ENCODE results near the gene LMNTD2.
"Not testable (repeated sequence)": the region's sequence is repeated elsewhere in the genome, so short reads cannot be mapped to it uniquely, and the experiment has no call there.

The LMNTD2 gene

DNA sequence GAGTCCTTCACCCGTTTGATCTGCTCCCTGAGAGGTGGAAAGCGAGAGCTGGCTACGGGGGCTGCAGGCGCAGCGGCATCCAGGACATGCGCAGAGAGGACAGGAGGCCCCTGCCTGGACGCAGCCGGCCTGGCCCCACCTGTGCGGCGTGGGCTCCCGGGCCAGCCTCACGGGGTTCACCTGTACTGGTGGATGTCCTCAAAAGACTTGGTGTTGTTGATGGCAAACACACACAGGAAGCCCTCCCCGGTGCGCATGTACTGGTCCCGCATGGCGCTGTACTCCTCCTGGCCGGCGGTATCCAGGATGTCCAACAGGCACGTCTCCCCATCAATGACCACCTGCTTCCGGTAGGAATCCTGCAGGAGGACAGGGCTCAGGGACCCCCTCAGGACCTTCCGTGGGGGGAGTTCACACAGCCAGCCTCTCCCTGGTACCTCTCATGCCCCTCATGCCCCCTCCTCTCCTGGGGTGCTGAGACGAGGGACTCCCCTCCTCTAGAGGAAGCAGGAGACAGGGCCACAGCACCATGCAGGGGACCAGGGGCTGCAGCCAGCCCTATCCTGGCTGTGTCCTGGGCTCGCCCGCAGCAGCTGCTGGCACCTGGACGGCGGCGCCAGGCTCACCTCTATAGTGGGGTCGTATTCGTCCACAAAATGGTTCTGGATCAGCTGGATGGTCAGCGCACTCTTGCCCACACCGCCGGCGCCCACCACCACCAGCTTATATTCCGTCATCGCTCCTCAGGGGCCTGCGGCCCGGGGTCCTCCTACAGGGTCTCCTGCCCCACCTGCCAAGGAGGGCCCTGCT is 26.7 kb downstream of the LMNTD2 start:
- DNase-seq (ENCODE audit: low read depth, low spot score): no peak

DNA sequence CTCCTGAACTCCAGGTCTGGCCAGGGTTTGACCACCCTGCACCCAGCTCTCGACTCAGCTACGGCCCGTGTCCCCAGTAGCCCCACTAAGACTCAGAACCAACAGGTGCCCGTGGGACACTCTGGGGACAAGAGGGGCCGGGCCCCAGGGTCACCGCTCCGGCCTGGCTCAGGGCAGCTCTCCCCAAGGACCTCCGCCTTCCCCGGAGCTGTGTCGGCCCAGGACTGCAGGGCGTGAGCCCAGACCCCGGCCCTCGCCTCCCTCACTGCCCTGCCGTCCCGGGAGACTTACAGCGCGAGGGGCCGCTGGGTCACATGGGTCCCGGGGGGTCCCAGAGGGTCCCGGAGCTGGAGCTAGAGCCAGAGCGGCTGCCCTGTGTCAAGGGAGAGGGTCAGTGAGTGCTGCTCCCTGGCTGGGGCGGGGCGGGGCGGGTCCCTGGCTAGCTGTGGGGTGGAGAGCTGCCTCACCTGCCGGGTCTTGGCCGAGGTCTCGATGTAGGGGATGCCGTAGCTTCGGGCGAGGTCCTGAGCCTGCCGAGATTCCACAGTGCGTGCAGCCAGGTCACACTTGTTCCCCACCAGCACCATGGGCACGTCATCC is 27.5 kb downstream of the LMNTD2 start:
- no peak for DNase-seq (ENCODE audit: low read depth, low spot score)

DNA sequence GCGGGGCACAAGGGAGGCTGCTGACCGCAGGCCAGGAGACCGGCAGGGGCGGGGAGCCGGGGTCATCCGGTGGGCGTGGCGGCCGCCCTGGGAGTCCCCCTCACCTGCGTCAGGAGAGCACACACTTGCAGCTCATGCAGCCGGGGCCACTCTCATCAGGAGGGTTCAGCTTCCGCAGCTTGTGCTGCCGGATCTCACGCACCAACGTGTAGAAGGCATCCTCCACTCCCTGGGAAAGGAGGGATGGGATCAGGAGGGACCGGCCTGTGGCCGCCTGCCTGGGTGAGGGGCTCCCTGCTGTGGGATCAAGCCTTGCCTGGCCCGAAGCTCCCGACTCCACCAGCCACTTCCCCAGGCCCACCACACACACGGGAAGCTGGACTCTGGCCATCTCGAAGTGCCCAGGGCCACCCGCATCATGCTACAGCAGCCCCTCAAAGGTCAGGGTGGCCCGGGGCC is 28.0 kb downstream of the LMNTD2 start:
- no peak for DNase-seq (ENCODE audit: low read depth, low spot score)

DNA sequence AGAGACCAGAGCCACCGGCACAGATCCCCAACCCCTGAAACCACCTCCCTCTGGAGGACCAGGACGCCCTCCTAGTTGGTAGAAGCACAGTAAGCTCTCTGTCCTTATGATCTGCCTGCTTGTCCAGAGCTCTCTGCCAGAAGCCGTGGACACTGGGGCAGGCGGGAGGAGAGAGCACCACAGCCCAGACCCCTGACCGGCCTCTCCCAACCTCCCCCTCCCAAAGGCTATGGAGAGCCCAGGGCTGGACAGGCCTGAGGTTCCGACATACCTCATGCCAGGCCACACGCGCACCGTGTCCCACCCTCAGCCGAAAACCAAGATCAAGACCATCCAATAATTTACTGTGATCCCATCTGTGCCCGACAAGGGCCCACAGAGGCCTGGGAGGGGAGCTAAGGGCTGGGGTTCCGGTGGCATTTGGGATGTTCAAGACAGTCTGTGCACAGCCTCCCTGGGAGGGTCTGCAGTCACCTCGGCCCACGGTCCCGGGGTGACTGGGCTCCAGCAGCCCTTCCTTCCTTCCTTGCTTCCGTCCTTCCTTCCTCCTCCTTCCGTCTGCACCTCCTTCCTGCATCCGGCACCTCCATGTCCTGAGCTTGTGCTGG is 28.5 kb downstream of the LMNTD2 start:
- no peak for DNase-seq (ENCODE audit: low read depth, low spot score)

DNA sequence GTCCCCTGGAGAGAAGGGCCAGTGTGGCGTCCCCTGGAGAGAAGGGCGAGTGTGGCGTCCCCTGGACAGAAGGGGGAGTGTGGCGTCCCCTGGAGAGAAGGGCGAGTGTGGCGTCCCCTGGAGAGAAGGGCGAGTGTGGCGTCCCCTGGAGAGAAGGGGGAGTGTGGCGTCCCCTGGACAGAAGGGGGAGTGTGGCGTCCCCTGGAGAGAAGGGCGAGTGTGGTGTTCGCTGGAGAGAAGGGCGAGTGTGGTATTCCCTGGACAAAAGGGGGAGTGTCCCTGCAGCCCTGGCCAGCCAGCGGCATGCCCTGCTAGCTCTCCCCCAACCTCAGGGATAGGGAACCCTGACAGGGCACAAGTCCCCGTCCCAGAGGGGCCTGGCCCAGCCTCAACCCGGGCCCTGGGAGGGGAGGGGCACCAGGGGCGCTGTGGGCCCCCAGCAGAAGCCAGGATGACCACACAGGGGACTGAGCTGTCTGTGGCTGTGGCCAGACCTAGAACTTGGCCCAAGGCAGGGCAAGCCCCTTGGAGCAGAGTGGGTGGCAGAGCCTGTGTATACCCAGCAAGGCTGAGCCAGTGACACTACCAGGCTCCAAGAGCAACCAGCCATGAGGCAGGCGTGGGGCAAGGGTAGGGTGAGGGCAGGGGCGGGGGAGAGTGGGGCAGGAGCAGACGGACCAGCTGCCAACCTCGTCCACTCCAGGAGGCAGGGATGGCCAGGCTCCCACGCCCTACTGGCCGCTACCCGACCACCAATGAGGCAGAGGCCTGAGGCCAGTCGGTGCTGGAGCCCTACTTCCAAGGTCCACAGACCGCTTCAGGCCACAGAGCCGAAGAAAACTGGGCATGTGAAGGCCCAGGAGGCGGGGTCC is 29.3 kb downstream of the LMNTD2 start:
- no peak for DNase-seq (ENCODE audit: low read depth, low spot score)

DNA sequence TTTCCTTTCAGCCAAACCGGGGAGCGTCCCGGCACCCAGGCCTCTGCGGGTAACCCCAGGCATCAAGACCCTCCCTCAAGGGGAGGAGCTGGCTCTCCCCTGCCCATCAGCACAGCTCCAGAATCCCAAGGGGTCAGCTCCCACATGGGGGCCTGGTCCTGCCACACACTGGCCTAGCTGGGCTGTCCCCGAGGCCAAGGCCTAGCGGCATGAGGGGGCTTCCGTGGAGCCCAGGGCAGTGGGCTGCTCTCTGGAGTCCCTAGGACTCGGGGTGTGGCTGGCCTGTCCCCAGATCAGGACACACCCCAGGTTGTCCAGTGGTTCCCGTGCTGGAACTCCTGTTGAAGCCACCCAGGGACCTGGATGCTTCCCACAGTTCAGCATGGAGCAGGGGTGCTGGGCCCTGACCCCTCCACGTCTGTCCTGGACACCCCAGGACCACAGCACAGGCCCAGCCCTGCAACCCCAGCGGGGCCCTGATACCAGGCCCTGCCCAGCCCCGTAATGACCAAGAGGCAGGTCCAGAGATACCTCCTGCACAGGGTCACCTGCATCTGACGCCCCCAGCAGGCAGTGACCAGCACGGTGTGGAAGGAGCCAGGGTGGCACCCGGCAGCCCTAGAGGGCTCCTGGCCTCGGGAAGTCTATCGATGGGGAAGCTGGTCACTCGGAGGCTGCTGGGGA is 30.7 kb downstream of the LMNTD2 start:
- no peak for DNase-seq (ENCODE audit: low read depth, low spot score)

DNA sequence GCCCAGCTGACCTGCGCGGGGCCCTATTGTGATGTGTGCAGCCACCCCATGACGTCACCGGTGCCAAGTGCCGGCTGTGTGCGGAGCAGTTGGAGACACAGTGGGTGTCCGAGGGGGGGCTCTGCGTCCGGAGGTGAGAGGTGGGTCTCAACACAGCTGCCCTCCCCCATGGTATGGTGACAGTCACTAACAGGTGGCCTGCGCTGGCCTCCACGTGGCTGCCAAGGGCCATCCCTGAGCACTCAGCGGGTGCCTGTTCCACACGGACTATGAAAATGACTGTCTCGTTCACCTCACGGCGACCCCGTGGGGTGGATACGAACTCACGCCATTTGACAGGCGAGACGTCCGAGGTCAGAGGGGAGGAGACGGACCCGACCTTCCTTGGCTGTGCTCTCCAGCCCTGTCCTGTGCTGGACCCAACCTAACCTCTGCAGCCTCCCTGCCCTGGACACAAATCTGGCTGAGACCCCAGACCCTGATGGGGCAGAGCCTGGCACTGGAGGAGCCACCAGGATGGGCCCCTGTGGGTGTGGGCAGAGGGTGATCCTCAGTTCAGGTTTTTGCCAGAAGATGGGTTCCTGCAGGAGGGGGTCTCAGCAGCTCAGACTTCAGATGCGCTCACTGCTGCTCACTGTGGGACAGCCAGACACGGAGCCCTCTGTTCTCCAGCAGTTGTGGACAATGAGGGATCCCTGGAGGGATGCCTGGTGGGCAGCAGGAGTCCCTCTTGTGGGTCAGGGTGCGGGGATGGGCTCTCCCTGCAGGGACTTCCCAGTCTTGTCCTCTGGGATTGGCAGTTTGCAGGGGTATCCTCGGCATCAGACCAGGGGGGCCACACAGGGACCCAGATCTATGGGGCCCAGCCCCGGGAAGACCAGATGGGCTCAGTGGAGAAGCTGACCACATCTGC is 31.5 kb downstream of the LMNTD2 start:
- DNase-seq (ENCODE audit: low read depth, low spot score): no peak

DNA sequence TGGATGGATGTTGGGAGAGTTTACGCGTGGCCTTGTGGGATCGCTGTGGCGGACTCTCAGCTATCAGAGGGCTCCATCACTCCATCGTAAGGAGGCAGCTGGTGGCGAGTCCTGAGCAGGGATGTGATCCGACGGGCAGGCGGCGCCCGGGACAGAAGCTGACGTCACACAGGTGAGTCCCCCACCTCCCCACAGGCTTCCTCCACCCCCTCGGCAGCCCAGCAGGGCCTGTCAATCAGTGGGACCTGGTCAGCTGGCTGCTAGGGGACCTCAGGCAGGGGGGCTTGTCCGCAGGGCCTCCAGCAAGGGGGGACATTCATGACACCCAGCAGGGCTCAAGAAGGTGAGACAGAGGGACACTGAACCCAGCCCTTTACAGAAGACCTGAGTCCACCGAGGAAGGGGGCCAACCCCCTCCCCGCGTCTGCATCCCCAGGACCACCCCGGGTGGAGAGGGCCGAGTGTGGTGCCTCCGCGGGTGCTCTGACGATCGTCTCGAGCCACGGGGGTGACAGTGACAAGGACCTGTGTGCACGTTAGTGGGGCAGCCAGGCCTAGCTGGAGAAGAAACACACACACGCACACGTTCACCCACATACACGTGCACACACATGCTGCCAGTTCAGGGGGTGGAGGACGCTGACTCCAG is 32.2 kb downstream of the LMNTD2 start:
- no peak for DNase-seq (ENCODE audit: low read depth, low spot score)

DNA sequence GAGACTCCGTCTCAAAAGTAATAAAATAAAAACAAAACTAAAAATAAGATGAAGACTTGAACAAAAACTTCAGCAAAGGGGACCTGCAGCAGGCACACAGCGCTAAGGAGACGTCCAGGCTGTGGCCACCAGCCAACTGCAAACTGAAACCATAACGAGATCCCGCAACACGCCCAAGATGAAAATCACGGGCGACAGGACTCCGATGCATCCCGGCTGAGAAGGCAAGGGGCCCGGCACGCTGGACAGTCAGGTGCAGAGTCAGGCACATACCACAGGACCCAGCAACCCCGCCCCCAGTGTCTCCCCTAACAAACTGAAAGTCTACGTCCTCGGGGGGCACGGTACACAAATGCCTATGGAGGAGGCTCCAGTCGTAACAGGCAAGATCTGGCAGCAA is 34.3 kb downstream of the LMNTD2 start:
- DNase-seq (ENCODE audit: low read depth, low spot score): no peak

DNA sequence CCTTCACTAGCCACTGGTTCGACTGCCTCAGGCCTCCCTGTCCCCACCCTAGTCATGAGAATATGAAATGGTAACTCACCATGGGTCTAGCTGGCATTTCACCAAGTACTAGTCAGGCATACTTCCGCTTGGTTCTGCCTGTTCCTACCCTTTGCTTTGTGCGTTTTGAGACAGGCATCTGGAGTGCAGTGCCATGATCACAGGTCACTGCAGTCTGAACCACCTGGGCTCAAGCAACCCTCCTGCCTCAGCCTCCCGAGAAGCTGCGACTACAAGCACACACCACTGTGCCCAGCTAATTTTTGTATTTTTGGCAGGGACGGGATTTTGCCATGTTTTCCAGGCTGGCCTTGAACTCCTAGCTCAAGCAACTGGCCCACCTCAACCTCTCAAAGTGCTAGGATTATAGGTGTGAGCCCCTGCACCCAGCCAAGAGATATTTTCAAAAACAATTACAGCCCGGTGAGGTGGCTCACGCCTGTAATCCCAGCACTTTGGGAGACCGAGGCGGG is 39.3 kb downstream of the LMNTD2 start:
- no peak for DNase-seq (ENCODE audit: low read depth, low spot score)

DNA sequence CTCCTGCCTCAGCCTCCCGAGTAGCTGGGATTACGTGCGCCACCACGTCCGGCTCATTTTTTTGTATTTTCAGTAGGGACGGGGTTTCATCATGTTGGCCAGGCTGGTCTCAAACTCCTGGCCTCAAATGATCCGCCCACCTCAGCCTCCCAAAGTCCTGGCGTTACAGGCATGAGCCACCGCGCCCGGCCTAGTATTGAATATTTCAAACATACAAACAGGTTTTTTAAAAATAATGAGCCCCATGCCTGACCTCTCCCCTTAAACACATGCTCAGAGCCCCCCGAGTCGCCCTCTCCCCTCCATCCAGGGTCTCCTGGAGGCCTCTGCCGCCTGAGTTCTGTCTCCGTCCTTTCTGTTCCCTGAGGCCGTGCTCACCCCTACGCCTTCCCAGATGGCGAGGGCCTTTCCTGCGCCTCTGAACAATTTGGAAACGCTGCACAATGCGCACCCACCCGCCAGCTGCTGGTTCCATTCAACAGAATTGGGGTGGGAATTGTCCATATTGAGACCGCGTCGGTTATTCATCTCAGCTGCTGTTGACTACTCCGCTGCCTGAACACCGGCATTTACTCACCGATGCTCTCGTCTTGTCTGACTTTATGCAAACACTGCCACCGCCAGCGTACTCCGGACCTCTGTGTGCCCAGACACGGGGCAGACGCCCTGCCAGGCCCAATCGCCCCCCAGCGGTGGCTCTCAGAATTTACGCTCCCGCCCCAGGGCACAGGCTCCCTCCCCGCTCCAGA is 39.9 kb downstream of the LMNTD2 start:
- DNase-seq (ENCODE audit: low read depth, low spot score): no peak

DNA sequence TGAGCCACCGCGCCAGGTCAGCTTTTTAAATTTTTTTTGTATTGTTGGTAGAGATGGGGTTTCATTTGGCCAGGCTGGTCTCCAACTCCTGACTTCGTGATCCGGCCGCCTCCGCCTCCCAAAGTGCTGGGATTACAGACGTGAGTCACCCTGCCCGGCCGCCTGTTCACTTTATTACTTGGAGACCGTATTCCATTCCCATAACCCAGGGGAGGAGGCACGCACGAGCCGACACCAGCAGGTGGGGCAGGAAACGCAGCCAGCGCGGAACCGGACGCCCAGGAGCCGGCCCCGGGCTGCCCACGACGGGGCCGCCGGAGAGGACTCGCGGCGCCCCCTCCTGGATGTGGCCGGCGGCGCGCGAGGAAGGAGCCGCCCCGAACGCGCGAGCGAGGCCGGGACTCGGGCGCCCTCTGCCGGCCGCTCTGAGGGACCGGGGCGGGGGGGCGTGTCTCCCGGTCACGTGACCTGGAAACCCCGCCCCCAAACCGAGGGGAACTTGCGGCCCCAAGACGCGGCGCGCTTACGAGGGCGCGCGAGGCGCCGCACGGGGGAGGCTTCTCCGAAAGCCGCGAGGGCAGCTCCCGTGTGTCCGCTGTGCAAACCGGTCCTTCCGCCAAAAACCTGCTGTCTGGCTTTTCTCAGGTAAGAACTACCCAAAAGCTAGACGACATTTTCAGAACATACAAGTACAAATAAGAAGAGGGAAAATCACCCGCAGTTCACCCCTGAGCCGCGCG is 41.9 kb downstream of the LMNTD2 start:
- DNase-seq (ENCODE audit: low read depth, low spot score): peak; percentile 65

DNA sequence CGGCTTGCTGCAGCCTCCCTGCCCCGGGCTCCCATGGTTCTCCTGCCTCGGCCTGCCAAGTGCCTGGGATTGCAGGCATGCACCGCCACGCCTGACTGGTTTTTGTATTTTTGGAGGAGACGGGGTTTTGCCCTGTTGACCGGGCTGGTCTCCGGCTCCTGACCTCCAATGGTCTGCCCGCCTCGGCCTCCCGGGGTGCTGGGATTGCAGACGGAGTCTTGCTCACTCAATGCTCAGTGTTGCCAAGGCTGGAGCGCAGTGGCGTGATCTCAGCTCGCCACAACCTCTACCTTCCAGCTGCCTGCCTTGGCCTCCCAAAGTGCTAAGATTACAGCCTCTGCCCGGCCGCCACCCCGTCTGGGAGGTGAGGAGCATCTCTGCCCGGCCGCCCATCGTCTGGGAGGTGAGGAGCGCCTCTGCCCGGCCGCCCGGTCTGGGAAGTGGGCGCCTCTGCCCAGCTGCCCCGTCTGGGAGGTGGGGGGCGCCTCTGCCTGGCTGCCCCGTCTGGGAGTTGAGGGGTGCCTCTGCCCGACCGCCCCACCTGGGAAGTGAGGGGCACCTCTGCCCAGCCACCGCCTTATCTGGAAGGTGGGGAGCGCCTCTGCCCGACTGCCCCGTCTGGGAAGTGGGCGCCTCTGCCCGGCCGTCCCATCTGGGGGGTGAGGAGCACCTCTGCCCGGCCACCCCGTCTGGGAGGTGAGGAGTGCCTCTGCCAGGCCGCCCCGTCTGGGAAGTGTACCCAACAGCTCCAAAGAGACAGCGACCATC is 43.4 kb downstream of the LMNTD2 start:
- not testable (repeated sequence) for DNase-seq (ENCODE audit: low read depth, low spot score)

DNA sequence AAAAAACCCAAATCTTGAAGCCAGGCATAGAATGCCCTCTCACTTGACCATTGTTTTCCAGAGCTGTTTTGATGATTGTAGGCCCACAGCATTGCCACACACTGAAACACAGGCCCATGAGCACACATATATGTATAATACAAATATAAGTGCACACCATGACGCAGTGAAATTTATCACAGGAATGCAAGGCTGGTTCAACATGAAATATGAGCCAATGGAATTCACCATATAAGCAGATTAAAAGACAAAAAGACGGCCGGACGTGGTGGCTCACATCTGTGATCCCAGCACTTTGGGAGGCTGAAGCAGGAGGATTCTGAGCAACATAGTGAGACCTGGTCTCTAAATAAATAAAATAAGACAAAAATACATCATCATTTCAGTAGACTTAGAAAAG is 44.1 kb downstream of the LMNTD2 start:
- no peak for DNase-seq (ENCODE audit: low read depth, low spot score)

DNA sequence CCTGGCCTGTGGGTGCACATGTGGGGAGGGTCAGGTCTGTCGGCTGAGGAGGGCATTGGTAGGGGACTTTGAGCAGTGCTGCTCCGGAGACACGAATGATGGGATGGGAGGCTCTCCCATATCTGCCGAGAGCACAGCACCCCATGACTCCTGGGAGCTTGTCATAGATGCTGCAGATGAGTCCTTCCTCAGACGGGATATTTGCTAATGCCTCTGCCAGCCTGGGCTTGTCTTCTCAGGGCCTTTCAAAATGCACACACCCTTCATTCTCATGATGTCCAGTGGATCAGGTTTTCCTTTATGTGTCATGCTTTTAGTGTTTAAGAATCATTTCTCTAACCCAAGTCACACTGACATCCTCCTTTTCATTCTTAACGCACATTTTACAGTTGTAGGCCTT is 45.4 kb downstream of the LMNTD2 start:
- DNase-seq (ENCODE audit: low read depth, low spot score): no peak

DNA sequence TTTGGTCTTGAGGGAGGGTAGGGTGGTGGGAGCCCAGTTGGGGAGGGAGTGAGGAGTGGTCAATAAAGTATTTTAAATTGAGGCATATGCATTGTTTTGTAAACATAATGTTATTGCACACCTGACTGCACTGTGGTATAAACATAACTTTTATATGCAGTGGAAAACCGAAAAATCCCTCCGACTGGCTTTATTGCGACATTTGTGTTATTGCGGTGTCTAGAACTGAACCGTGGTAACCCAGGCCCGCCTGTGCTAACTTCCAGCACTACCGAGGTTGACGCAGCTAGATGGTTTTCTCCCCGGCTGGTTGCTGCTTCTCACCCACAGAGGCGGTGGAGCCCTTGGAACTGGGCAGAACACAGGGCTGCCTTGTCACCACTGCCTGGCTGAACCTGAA is 45.9 kb downstream of the LMNTD2 start:
- no peak for DNase-seq (ENCODE audit: low read depth, low spot score)
